Ishikawa (cell line): Measurements from ENCODE around the gene MAMDC2.

ENCODE experiments used
- CEBPB ChIP-seq: IDR thresholded peaks from 2 replicates; pipeline ENCODE4 v1.6.1; 2012
- CREB1 ChIP-seq: IDR thresholded peaks from 2 replicates; pipeline ENCODE4 v1.6.1; 2012; ENCODE audit warnings: low read depth
- EGR1 ChIP-seq: IDR thresholded peaks from 2 replicates; pipeline ENCODE4 v1.6.1; 2012
- EP300 ChIP-seq: IDR thresholded peaks from 2 replicates; pipeline ENCODE4 v1.6.1; 2012; ENCODE audit warnings: borderline replicate concordance
- FOXM1 ChIP-seq: IDR thresholded peaks from 2 replicates; pipeline ENCODE4 v1.6.1; 2012; ENCODE audit warnings: low read depth, borderline replicate concordance
- NFIC ChIP-seq: IDR thresholded peaks from 2 replicates; pipeline ENCODE4 v1.6.1; 2012
- RAD21 ChIP-seq: IDR thresholded peaks from 2 replicates; pipeline ENCODE4 v1.6.1; 2012; ENCODE audit warnings: low read depth
- TAF1 ChIP-seq: IDR thresholded peaks from 2 replicates; pipeline ENCODE4 v1.6.1; 2012; ENCODE audit warnings: low read depth, mild to moderate bottlenecking
- TCF12 ChIP-seq: IDR thresholded peaks from 2 replicates; pipeline ENCODE4 v1.6.1; 2012; ENCODE audit warnings: low read depth
- TEAD4 ChIP-seq: IDR thresholded peaks from 2 replicates; pipeline ENCODE4 v1.6.1; 2012
- YY1 ChIP-seq: IDR thresholded peaks from 2 replicates; pipeline ENCODE4 v1.6.1; 2012; ENCODE audit warnings: low read depth
- ZBTB7A ChIP-seq: IDR thresholded peaks from 2 replicates; pipeline ENCODE4 v1.6.1; 2012; ENCODE audit warnings: low read depth
- TF ChIP-seq, protein P1 (sequence below): IDR thresholded peaks from 2 replicates; pipeline ENCODE4 v1.6.1; 2012; ENCODE audit warnings: low read depth, mild to moderate bottlenecking
- TF ChIP-seq, protein P2 (sequence below): IDR thresholded peaks from 2 replicates; pipeline ENCODE4 v1.6.1; 2012
- TF ChIP-seq, protein P3 (sequence below): IDR thresholded peaks from 2 replicates; pipeline ENCODE4 v1.6.1; 2012

The MAMDC2 gene

DNA sequence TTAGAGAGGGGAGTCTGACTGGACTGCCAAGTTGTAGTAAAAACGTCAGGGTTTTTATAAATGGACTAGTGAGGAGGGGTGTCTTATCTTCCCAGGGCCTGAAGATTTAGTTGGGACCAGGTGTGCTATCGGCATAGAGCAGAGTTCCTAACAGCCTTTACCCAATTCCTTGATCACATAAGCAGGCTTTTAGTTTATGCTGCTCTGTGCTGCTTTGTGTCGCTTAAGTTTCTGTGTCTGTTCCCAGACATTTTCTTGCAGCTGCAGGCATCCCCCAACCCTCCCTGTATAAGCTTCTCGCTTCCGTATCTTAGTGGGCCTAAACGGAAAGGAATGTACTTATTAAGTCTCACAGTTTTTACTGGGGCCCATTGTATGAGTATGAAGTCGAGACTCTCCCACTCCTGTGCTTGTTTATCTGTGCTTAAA is 212.5 kb downstream of the MAMDC2 start:
- TF ChIP-seq EGR1 (no peak), TEAD4 (no peak), NFIC (no peak), TCF12 (no peak)
- TF ChIP-seq, protein P1, sequence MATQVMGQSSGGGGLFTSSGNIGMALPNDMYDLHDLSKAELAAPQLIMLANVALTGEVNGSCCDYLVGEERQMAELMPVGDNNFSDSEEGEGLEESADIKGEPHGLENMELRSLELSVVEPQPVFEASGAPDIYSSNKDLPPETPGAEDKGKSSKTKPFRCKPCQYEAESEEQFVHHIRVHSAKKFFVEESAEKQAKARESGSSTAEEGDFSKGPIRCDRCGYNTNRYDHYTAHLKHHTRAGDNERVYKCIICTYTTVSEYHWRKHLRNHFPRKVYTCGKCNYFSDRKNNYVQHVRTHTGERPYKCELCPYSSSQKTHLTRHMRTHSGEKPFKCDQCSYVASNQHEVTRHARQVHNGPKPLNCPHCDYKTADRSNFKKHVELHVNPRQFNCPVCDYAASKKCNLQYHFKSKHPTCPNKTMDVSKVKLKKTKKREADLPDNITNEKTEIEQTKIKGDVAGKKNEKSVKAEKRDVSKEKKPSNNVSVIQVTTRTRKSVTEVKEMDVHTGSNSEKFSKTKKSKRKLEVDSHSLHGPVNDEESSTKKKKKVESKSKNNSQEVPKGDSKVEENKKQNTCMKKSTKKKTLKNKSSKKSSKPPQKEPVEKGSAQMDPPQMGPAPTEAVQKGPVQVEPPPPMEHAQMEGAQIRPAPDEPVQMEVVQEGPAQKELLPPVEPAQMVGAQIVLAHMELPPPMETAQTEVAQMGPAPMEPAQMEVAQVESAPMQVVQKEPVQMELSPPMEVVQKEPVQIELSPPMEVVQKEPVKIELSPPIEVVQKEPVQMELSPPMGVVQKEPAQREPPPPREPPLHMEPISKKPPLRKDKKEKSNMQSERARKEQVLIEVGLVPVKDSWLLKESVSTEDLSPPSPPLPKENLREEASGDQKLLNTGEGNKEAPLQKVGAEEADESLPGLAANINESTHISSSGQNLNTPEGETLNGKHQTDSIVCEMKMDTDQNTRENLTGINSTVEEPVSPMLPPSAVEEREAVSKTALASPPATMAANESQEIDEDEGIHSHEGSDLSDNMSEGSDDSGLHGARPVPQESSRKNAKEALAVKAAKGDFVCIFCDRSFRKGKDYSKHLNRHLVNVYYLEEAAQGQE: no peak
- TF ChIP-seq, protein P2, sequence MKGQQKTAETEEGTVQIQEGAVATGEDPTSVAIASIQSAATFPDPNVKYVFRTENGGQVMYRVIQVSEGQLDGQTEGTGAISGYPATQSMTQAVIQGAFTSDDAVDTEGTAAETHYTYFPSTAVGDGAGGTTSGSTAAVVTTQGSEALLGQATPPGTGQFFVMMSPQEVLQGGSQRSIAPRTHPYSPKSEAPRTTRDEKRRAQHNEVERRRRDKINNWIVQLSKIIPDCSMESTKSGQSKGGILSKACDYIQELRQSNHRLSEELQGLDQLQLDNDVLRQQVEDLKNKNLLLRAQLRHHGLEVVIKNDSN: no peak

DNA sequence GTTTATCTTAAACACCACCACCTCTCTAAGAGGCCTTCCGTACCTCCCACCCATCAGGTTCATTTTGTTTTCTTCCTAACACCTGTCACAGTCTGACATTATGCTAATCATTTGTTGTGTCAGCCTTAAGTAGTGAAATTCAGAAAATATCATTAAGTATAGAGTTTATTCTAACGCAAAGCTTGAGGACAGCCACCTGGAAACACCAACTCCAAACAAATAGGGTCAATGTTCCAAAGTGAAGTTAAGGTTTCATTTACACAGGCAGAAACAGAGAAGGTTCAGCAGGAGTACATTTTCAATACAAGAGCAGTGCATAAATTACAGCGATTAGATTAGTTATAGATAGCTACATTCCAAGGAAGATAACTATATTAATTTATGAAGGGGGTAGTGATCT is 213.9 kb downstream of the MAMDC2 start:
- TF ChIP-seq, protein P2: no peak
- TF ChIP-seq, protein P3, sequence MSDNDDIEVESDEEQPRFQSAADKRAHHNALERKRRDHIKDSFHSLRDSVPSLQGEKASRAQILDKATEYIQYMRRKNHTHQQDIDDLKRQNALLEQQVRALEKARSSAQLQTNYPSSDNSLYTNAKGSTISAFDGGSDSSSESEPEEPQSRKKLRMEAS: no peak
- TF ChIP-seq NFIC: no peak
- no peak for TF ChIP-seq ZBTB7A
- TF ChIP-seq TEAD4: no peak
- TF ChIP-seq FOXM1: no peak
- TF ChIP-seq TCF12: no peak
- TF ChIP-seq, protein P1: no peak
- TF ChIP-seq TAF1: no peak
- TF ChIP-seq CEBPB: no peak
- no peak for TF ChIP-seq RAD21
- no peak for TF ChIP-seq EGR1
- TF ChIP-seq CREB1: no peak
- TF ChIP-seq YY1: no peak
- no peak for TF ChIP-seq EP300

DNA sequence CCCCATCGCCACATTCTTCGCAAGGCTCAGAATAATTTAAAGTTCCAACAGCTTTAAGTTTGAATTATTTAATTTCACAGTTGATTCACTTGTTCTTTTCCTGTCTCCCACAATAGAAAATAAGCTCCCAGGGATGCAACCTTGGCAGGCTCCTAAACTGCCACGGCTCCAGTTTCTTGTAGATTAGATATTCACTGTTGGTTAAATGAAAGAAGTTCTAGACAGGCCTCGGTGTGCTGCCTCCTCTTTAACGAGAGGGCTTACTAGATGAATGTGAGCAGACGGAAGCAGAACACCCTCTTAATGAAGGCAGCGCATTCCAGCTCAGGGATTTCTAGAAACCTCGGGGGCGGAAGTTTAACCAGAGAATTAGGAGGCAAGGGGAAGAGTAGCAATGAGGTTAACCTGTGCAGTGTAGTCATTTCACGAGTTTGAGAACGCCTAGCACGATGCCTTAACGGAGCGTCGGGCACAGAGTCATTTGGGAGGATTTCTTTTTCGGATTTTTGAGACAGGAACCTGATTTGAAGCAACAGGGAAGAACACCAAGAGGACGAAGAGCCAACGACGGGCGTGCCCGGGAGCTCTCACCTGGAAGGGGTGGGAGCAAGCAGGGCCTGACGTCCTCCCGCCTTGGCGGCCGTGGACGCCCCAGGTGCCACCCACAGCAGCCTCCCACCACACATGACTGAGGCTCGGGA is 214.5 kb downstream of the MAMDC2 start:
- TF ChIP-seq YY1: no peak
- TF ChIP-seq, protein P2: 0 out of 2 replicates have a peak, but pooled peaks have one; percentile 8

DNA sequence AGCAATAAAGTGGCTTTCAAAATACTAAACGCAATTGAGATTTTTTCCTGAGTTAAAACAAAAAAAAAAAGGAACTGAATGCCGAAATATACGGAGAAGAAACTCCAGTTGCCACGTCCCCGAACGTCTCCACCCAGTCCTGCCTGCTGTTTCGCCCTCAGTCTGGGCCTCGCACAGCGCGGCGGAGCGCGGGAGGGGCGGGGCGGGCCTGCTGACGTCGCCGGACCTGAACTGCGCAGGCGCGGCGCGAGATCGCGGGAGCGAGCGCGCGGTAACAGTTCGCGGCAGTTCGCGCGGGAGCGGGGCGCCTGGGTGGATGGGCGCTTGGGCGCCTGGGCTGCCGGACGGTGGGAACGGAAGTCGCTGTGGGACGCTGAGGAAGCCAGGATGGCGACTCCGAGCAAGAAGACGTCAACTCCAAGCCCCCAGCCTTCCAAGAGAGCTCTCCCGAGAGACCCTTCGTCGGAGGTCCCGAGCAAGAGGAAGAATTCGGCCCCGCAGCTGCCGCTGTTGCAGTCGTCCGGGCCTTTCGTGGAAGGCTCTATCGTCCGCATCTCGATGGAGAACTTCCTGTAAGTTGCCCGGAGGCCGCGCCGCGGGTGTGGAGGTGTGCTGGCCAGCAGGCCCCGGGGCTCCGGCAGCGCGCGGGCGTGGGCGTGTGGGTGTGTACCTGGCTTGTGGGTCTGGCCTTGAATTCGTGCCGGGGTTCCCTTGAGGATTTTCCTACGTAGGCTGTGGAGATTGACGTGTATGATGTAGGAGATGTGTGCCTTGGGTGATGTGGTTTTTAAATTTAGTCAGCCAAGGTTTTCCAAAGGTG is 215.3 kb downstream of the MAMDC2 start, which contains the start of gene SMC5:
TSS of gene SMC5 (plus strand) at position 287 of the 820 bp plus-strand sequence. CDS start at position 388, 101 bp downstream.
- TF ChIP-seq, protein P2: no peak
- TF ChIP-seq, protein P3: peak; percentile 59
- no peak for TF ChIP-seq CREB1
- no peak for TF ChIP-seq RAD21
- TF ChIP-seq YY1: peak; percentile 58
- no peak for TF ChIP-seq FOXM1
- no peak for TF ChIP-seq TCF12
- TF ChIP-seq TAF1: peak; percentile 74
- no peak for TF ChIP-seq CEBPB
- peak; percentile 98 for TF ChIP-seq EGR1
- TF ChIP-seq TEAD4: no peak
- TF ChIP-seq EP300: no peak
- TF ChIP-seq NFIC: peak; percentile 25; the same call in 1 of the 2 replicates
- peak; percentile 54; the same call in 1 of the 2 replicates for TF ChIP-seq ZBTB7A
- TF ChIP-seq, protein P1: no peak
